Stimulated activated CD4-positive, alpha-beta T cell treated with anti-CD3 and anti-CD28 coated beads, Interleukin-1b, Interleukin-23, amount 100 ng/mL, for 1 hour (primary cell): ENCODE measurements around the gene DSP.

ENCODE experiments used
- DNase-seq, 2 donors: peaks; one replicate each; pipeline ENCODE4 v3.0.0-alpha.2; 2020; ENCODE audit warnings: low read depth in 2 of 2

DSP gene

DNA sequence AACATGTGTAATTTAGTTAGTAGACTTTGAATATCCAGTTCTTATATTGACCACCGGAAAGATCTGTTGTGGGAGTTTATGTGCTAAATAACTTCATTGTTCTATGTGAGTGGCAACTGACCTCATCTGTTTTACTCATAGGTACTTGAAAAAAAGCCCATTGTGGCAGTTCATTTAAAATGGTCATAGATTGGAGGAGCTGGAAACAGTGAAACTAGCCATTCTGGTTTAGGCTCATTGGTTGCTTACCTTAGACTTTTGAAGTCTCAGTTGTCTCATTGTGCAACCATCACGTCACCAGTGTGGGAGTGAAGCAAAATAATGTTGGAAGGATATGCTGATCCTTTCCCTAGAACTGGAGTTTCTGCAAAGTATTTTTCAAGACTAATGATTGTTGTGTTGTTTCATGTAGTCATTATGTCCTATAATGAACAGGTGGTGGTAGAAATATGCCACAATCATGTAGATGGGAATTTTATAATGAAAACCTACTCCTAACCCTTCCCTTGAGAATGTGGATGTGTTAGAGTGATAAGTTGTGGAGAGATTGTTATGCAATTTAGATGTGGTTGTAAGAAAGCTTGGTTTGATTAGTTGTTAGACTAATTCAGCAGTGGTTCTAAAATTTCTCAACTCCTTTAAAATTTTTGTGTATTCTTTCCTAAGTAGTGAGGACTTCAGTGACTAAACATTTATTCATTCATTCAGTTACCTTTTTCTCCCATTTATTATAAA is 18.3 kb downstream of the DSP start:
- no peak for DNase-seq

GRCh38 chr6:7561153-7561964 is 19.9 kb downstream of the DSP start:
- DNase-seq = no peak

GRCh38 chr6:7562769-7563168 is 21.3 kb downstream of the DSP start:
- DNase-seq = no peak

DNA sequence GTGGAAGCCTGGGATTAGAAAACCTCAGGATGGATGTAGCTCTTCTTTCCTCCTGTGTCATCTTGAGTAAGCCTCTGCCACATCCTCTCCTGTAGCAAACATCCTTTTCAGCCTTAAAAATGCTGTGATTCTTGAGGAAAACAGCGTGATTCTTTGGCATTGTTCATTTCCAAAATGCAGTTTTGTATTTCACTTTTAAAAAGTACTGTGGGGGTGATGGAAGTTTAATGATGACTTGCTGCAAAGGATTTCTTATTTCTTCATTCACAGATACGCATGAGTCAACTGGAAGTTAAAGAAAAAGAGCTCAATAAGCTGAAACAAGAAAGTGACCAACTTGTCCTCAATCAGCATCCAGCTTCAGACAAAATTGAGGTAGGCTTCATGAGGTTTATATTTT is 24.6 kb downstream of the DSP start:
- DNase-seq = no peak

- no peak for DNase-seq
Observed at GRCh38 chr6:7566617-7567173, 25.2 kb downstream of the DSP start.

GRCh38 chr6:7568021-7568420 is 26.6 kb downstream of the DSP start:
- DNase-seq = no peak

DNA sequence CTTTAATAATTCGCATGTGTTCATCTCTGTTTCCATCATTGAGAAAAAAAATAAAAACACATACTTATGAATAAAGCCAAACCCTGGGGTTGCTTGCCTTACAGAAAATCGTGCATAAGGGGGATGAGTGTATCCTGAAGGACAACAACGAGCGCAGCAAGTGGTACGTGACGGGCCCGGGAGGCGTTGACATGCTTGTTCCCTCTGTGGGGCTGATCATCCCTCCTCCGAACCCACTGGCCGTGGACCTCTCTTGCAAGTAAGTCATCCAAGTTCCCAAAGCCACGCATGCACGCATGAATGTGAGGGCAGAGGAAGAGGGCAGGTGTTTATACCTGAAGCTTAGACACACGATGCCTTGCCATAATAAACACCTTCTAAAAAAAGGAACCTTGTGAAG is 27.6 kb downstream of the DSP start:
- no peak for DNase-seq

DNA sequence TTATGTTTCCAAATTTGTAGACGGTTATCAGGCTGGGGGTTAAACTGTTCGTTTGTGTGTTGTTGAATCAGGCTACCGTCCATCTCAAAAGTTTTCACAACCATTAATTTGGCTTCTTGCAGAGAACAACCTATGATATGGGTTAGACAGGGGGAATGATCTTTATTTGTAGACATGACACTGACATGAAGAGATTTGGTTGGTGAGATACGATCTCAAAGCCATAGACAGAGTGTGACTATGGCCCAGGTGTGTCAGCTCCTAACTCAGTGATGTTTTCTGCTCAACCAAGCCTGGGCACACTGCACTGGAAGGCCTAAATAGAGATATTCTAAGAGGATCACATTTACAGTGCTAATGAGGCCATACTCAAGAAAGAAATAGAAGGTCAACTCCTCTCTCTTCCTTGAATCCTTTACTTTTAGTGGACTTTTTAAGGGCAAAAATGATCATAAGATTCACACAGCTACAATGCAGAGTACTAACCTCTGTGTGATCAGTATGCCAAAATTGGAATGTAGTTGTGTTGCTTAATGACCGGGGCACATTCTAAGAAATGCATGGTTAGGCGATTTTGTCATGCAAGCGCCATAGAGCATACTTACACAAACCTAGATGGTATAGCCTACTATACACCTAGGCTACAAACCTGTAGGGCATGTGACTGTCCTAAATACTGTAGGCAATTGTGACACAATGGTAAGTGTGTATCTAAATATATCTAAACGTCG is 30.9 kb downstream of the DSP start:
- DNase-seq = no peak

DNA sequence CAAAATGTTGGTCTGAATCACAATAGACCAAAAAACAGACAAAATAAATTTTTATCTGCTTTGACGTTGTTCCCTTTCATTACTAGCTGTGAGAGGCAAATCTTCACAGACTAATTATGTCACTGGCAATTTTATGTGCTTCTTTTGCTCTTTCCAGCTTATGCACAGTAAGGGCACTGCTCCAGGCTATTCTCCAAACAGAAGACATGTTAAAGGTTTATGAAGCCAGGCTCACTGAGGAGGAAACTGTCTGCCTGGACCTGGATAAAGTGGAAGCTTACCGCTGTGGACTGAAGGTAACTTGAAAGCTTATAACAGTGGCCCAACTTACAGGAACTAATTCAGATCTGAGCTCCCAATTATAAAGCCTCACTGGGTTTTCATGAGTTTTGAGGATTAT is 33.0 kb downstream of the DSP start:
- no peak for DNase-seq

GRCh38 chr6:7578516-7578915 is 37.0 kb downstream of the DSP start:
- DNase-seq = no peak

GRCh38 chr6:7578931-7579330 is 37.5 kb downstream of the DSP start:
- DNase-seq = no peak

GRCh38 chr6:7579851-7580250 is 38.4 kb downstream of the DSP start:
- no peak for DNase-seq

DNA sequence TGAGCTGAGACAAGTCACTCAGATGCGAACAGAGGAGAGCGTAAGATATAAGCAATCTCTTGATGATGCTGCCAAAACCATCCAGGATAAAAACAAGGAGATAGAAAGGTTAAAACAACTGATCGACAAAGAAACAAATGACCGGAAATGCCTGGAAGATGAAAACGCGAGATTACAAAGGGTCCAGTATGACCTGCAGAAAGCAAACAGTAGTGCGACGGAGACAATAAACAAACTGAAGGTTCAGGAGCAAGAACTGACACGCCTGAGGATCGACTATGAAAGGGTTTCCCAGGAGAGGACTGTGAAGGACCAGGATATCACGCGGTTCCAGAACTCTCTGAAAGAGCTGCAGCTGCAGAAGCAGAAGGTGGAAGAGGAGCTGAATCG is 39.1 kb downstream of the DSP start:
- no peak for DNase-seq

- DNase-seq = no peak
Observed at GRCh38 chr6:7580927-7581618, 39.6 kb downstream of the DSP start.

GRCh38 chr6:7585287-7585930 is 43.9 kb downstream of the DSP start:
- no peak for DNase-seq

DNA sequence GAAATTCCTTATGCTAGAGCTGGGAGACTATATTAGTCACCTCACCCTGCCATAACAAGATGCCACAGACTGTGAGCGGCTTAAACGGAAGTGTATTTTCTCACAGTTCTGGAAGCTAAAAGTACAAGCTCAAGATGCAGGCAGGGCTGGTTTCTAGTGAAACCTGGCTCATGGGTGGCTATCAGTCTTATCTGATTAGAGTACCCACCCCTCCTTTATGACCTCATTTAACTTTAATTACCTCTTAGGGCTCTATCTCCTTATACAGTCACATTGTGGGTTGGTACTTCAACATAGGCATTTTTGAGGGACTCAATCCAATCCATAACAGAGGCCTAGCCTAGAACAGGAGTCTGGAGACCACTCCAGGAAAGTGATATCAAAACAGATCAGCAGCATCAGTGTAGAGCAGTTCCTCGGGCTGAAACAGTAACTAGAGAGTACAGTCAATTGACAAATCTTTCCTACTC is 46.2 kb downstream of the DSP start:
- no peak for DNase-seq

DNA sequence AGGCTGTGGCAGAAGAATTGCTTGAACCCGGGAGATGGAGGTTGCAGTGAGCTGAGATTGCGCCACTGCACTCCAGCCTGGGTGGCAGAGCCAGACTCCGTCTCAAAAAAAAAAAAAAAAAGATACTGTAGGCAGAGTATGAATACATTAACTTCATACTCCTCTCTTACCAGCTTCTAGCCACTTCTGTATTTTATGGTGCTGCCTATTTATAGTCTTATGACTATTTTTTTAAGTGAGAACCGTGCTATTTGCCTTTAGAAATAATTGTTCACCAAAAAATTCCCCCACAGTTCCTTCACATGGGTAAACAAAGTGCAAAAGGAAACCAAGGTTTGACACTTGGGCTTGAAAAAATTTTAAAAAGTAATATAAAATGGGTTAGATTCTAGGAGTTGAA is 47.0 kb downstream of the DSP start:
- no peak for DNase-seq

DNA sequence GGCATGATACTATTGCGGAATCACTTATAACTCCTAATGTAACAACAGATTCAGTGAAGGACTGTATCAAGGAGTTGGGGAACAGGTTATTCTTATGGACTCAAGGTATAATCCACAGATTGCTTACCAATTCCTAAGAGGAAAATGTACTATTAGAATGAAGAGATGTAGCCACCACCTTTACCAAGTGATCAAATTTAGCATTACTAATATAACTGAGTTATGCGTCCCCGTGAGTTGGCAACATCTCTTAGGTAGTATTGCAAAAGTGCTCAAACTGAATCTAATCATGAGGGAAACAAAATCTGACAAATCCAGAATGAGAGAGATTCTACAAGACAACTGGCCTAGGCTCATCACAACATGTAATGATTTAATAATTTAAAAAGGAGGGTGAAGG is 47.8 kb downstream of the DSP start:
- DNase-seq = no peak

DNA sequence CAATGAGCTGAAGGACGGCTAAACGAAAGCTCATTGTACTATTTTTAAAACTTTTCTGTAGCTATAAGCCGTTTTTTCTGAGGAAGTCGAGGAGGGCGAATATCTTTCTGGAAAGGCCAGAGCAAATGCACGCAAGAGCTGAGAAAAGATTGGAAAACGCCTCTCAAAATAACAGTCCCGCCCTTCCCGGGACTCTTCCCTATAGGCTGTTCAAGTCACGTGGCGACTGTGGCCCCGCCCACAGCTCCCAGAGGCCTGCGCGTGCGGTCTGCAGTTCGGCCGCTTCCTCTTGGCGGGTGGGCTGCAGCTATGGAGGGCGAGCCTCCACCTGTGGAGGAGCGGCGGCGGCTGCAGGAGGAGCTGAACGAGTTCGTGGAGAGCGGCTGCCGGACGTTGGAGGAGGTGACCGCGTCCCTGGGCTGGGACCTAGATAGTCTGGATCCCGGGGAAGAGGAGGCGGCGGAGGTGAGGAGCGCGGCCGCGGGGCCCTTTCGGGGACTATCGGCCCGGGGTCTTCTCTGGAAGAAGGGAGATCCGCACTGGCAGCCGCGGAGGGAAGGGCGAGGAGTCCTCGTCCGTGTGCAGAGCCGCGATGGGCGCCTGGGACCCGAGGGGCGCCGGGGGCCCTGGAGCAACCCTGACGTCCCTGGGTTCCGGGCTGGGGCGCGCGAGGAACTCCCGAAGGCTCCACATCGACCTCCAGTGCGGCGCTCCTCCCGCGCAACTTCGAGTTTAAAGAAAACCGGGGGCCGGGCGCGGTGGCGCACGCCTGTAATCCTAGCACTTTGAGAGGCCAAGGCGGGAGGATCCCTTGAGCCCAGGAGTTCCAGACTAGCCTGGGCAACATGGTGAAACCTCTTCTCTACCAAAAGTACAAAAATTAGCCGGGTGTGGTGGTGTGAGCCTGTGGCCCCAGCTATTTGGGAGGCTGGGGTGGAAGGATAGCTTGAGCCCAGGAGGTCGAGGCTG is 48.8 kb downstream of the DSP start, which contains the start of gene SNRNP48:
SNRNP48 (plus strand) TSS at position 250 of the 969 bp plus-strand sequence; CDS start at position 310, 60 bp downstream.
- peak; percentile 63 to 85 for DNase-seq

DNA sequence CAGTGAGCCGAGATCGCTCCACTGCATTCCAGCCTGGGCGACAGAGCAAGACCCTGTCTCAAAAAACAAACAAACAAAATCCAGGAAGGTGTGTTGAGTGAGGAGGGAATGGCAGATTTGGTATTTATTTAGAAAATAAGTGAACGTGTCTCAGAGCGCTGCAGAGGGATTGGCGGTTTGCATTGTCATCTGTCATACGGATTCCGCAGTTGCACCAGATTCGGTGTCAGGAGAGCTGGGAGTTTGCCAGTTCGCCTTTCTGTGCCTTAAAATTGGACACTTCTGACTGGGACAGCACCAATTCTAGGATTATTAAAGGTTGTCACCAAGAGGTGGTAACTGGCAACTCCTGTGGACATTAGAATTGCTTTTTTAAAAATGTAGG is 49.4 kb downstream of the DSP start:
- DNase-seq = no peak
